Subcutaneous abdominal adipose tissue (tissue), 5 donors: ENCODE results near the gene NOL4.

ENCODE experiments used
- H3K27ac ChIP-seq: one replicate; pipeline ENCODE4 v1.7.0; 2013; ENCODE audit warnings: low read depth, mild to moderate bottlenecking, inconsistent platforms, low read length, moderate library complexity
- H3K27me3 ChIP-seq, 5 donors: one replicate each; pipeline ENCODE4 v1.7.0; 2013; ENCODE audit warnings: low read length in 5 of 5, inconsistent platforms in 1 of 5; ENCODE audit not compliant: control insufficient read depth in 5 of 5, insufficient read depth in 4 of 5
- H3K36me3 ChIP-seq, 5 donors: one replicate each; pipeline ENCODE4 v1.7.0; 2013; ENCODE audit warnings: low read length in 5 of 5; ENCODE audit not compliant: control insufficient read depth in 5 of 5, insufficient read depth in 5 of 5
- H3K4me1 ChIP-seq, 5 donors: one replicate each; pipeline ENCODE4 v1.7.0; 2013; ENCODE audit warnings: low read length in 5 of 5, mild to moderate bottlenecking in 3 of 5, moderate library complexity in 1 of 5; ENCODE audit not compliant: control insufficient read depth in 5 of 5, insufficient read depth in 5 of 5
- H3K4me3 ChIP-seq, 5 donors: one replicate each; pipeline ENCODE4 v1.7.0; 2013; ENCODE audit warnings: low read length in 5 of 5, low read depth in 1 of 5
- H3K9ac ChIP-seq, 5 donors: one replicate each; pipeline ENCODE4 v1.7.0; 2013; ENCODE audit warnings: low read length in 5 of 5, mild to moderate bottlenecking in 4 of 5, moderate library complexity in 3 of 5
- H3K9me3 ChIP-seq, 5 donors: one replicate each; pipeline ENCODE4 v1.7.0; 2013; ENCODE audit warnings: low read length in 5 of 5; ENCODE audit not compliant: control insufficient read depth in 5 of 5
- donor health status: healthy.
- donor health status: healthy.
- donor health status: healthy.
- donor health status: healthy.
- donor health status: healthy.

NOL4 gene

DNA sequence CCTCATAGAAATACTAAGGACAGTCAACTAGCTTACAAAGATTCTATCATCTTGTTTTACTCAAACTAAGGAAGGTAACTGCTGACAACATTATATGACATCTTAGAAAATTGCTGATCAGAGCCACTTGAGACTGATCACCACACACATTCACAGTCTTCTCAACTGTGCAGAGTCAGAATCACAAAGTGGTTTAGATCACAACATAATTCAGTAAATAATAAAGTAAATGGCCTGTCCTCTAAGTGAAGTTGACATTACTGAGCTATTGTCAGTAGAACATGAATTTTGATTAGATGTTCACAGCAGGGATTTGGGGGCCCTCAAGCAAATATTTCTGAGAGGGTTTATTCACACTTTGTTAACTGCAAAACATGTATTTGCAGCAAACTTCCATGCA, 28.5 kb downstream of the NOL4 start:
- Histone ChIP-seq H3K36me3 (no peaks in the 10 kb centered on the region), H3K27ac (no peak overlapping the region), H3K9me3 (peaks cover 0 to 4% (median 0%) of the 10 kb centered on the region in 5 donors), H3K4me3 (no peak overlapping the region), H3K9ac (no peak overlapping the region), H3K27me3 (no peaks in the 10 kb centered on the region), H3K4me1 (no peaks in the 10 kb centered on the region)

DNA sequence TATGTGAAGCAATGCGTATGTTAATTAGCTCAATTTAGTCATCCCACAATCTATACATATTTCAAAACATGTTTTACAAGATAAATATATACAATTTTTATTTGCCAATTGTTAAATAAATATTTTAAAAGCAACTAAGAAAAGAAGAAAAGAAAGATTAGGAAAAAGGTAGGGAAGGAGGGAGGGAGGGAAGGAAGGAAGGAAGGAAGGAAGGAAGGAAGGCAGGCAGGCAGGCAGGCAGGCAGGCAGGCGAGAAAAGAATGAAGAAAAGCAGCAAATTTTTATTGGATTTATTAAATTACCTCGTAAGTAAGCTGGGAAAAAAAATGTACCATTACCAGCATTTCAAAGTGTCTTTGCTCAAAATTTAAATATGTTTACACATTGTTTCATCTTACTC, 30.5 kb downstream of the NOL4 start:
- H3K27me3 ChIP-seq = no peaks in the 10 kb centered on the region

DNA sequence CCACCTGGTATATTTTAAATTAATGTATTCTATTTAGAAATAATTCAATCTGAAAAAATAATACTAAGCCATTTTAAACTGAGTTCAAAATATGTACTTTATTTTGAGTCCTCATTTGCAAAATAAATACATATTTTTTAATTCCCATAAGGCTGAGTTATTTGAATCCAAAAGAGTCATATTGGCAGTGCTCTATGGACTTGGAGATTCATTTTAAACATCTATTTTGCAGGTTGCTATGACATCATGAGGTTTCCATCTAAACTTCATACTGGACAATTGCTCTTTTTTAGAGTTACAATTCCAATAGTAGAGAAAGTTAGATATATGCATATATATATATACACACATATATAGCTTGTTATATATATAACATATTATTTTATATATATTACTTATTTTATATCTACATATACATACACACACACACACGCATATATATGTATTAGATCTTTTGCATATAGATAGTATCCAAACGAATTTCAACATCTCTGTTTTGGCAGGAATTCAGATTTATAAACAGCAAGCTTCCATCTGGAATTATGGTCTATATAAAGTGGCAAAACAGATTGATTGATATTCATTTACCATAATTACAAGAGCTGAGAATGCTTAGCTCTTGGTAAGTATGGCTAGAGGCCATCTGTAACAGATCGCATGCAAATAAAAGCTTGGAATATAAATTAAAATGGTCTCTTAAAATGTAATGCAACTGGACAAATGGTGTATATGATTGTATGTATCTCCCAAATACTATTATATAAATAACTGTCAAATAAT, 34.9 kb downstream of the NOL4 start:
- Histone ChIP-seq H3K27me3 (no peaks in the 10 kb centered on the region), H3K9me3 (peaks cover 0 to 4% (median 0%) of the 10 kb centered on the region in 5 donors), H3K36me3 (no peaks in the 10 kb centered on the region), H3K4me1 (no peaks in the 10 kb centered on the region), H3K27ac (no peak overlapping the region), H3K4me3 (no peak overlapping the region), H3K9ac (no peak overlapping the region)

More for the DNA sequence above, 30.5 kb downstream of the NOL4 start:
- no peaks in the 10 kb centered on the region for H3K4me1 ChIP-seq
- peaks cover 0 to 4% (median 0%) of the 10 kb centered on the region in 5 donors for H3K9me3 ChIP-seq
- no peaks in the 10 kb centered on the region for H3K36me3 ChIP-seq
- H3K27ac ChIP-seq = no peak overlapping the region
- no peak overlapping the region for H3K9ac ChIP-seq
- no peak overlapping the region for H3K4me3 ChIP-seq
